HG02678 (cell line): ENCODE results near the gene POLR2H.

Experiments used
- ATAC-seq: cut with Tn5 transposase; IDR thresholded peaks from one replicate; pipeline ENCODE4 v1.9.1; 2021; ENCODE audit warnings: mild to moderate bottlenecking, moderate library complexity; ENCODE audit not compliant: unreplicated experiment

Gene POLR2H

GRCh38 chr3:184368116-184368515 is 6.6 kb downstream of the POLR2H start:
- no peak for ATAC-seq

GRCh38 chr3:184368586-184369183 is 7.2 kb downstream of the POLR2H start:
- no peak for ATAC-seq

- ATAC-seq, result peak; percentile 89
Measured at GRCh38 chr3:184371570-184372018, 10.1 kb downstream of the POLR2H start.

- no peak for ATAC-seq
Measured at GRCh38 chr3:184372296-184372821, 10.8 kb downstream of the POLR2H start.

GRCh38 chr3:184372911-184373310 is 11.4 kb downstream of the POLR2H start:
- no peak for ATAC-seq

- no peak for ATAC-seq
Measured at GRCh38 chr3:184373422-184373821, 11.9 kb downstream of the POLR2H start.

GRCh38 chr3:184375747-184376461 is 14.4 kb downstream of the POLR2H start:
- ATAC-seq, result no peak

- ATAC-seq, result no peak
Measured at GRCh38 chr3:184377374-184377773, 15.9 kb downstream of the POLR2H start.

GRCh38 chr3:184377882-184378445 is 16.5 kb downstream of the POLR2H start, which contains the start of gene THPO:
TSS of gene THPO (minus strand) at chr3:184378207. CDS start at chr3:184376259, 1,948 bp downstream.
- no peak for ATAC-seq

- ATAC-seq, result no peak
Measured at GRCh38 chr3:184378651-184379357, 17.3 kb downstream of the POLR2H start.

GRCh38 chr3:184379358-184380184 is 18.1 kb downstream of the POLR2H start, which contains the start of gene CHRD:
TSS of gene CHRD (plus strand) at chr3:184380054. CDS start at chr3:184380319, 265 bp downstream.
- ATAC-seq, result no peak

- no peak for ATAC-seq
Measured at GRCh38 chr3:184380185-184380626, 18.7 kb downstream of the POLR2H start.

GRCh38 chr3:184380627-184381260 is 19.2 kb downstream of the POLR2H start:
- no peak for ATAC-seq

GRCh38 chr3:184381261-184382224 is 20.0 kb downstream of the POLR2H start:
- no peak for ATAC-seq

- ATAC-seq, result no peak
Measured at GRCh38 chr3:184382326-184383032, 21.0 kb downstream of the POLR2H start.

- no peak for ATAC-seq
Measured at GRCh38 chr3:184383033-184383740, 21.7 kb downstream of the POLR2H start.

- ATAC-seq, result no peak
Measured at GRCh38 chr3:184384342-184384741, 22.8 kb downstream of the POLR2H start.
